D721Med (cell line): ENCODE results near the gene USP11.

Source experiments
- DNase-seq: peaks from one replicate; pipeline ENCODE4 v3.0.0; 2011; ENCODE audit warnings: low spot score; ENCODE audit not compliant: insufficient read length
- FAIRE-seq: peaks from 2 replicates; lab custom pipeline; 2011; peaks lifted over from hg19 to GRCh38; lab: Jason Lieb, UNC
- TF ChIP-seq, protein P1 (sequence below): IDR thresholded peaks from 2 replicates; pipeline ENCODE4 v1.5.1; 2012; ENCODE audit warnings: mild to moderate bottlenecking, control low read depth; ENCODE audit not compliant: insufficient read depth; ENCODE audit errors: missing control alignments

USP11 gene

GRCh38 chrX:47191331-47191730 lies 41.5 kb upstream of the USP11 start:
- DNase-seq (no peak), FAIRE-seq (no peak)
- TF ChIP-seq, protein P1, sequence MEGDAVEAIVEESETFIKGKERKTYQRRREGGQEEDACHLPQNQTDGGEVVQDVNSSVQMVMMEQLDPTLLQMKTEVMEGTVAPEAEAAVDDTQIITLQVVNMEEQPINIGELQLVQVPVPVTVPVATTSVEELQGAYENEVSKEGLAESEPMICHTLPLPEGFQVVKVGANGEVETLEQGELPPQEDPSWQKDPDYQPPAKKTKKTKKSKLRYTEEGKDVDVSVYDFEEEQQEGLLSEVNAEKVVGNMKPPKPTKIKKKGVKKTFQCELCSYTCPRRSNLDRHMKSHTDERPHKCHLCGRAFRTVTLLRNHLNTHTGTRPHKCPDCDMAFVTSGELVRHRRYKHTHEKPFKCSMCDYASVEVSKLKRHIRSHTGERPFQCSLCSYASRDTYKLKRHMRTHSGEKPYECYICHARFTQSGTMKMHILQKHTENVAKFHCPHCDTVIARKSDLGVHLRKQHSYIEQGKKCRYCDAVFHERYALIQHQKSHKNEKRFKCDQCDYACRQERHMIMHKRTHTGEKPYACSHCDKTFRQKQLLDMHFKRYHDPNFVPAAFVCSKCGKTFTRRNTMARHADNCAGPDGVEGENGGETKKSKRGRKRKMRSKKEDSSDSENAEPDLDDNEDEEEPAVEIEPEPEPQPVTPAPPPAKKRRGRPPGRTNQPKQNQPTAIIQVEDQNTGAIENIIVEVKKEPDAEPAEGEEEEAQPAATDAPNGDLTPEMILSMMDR, result no peak

DNA sequence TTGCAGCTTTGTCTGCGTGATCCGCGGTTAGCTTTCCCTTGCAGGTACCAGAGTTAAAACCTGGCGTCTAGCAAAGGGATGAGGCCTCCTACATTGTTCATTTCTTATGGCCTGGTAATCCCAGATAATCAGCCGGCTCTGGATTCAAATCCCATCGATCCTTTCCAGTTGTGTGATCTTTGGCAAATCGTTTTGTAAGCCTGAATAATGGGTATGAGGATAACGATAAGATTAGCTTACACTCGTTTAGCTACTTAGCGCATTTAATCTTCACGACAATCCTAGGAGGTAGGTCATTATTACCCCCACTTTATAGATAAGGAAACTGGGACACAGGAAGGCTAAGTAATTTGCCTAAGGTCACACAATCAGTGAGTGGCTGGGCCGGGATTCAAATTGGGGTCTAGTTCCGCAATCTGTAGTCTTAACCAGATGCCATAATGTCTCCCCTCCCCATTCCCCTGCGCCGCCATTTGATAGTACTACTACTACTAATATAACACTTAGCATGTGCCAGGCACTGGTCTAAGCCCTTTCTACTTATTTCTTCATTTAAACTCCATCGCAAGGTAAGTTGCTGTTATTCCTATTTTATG lies 40.9 kb upstream of the USP11 start:
- TF ChIP-seq, protein P1, result no peak
- FAIRE-seq (peak; percentile 86), DNase-seq (no peak)

DNA sequence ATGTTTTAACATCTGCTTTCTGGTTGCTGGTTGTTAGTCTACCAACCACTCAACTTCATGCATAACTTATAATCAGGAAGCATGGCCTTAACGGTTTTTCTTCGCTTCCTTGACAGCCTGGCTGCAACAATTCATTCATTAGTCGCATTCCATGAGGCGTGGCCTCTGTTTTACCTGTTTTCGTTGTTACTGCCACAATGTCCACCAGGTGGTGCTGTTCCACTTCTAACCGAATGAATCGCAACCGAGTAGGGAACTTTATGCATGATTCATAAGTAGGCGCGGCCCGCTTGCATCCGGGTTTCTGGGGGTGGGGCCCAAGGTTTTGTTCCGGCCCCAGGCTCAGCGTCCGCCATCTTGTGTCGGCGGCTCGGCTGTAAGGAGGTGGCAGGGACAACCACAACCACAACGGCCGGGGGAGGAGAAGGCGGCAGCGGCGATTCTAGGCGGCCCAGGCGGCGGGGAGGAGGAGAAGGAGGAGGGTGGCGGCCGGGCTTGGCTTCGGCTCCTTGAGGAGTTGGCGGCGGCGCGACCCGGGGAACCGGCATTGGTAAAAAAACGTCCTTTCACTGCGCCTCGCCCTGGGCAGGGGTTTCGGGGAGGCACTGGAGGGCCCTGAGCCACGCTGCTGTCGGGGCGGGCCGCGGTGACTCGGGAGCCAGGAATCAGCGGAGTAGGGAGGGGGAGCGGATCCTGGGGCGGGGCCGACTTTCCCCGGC lies 39.2 kb upstream of the USP11 start, which contains the start of gene UBA1:
Gene UBA1 (plus strand): TSS at position 355 of the 719 bp plus-strand sequence. CDS start 4,974 bp downstream, outside the sequence.
- TF ChIP-seq, protein P1, result peak; percentile 71
- no peak for FAIRE-seq
- DNase-seq, result peak; percentile 57

- FAIRE-seq (no peak), DNase-seq (no peak)
- TF ChIP-seq, protein P1, result no peak
These were observed 38.5 kb upstream of the USP11 start for GRCh38 chrX:47194194-47194787.

DNA sequence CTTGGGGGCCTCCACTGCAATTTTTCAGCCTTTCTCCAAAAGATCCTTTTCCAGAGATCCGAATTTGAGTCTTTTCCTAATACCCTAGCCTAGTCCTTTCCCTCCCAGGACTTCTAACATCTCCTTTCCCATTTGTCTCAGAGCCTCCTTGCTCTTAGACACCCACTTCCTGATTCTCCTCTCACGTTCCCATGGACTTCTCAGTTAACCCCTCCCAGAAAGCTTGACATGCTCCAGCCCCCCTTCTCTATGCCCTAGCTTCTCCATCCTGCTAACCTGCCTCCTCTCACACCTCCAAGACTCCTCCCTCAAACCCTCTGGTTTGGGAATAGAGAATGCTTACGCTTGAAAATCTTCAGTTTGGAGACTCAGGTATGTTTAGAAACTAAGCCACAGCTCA lies 36.7 kb upstream of the USP11 start:
- no peak for FAIRE-seq
- TF ChIP-seq, protein P1, result no peak
- DNase-seq, result no peak

GRCh38 chrX:47197526-47197925 lies 35.3 kb upstream of the USP11 start:
- TF ChIP-seq, protein P1, result no peak
- FAIRE-seq (no peak), DNase-seq (no peak)
